ENCODE data around the gene ANKRD27. TPM values are rescaled to one million over a fixed set of nuclear protein-coding genes. Genes with fewer than 3 reads are reported as not detected.
A peak's percentile ranks its signal among the peaks of the same experiment; 100 is the strongest.

ANKRD27 gene
- total RNA-seq, 4 donors from 2014 or later, result 24.1 to 46.0 (median 28.6) TPM

DNA sequence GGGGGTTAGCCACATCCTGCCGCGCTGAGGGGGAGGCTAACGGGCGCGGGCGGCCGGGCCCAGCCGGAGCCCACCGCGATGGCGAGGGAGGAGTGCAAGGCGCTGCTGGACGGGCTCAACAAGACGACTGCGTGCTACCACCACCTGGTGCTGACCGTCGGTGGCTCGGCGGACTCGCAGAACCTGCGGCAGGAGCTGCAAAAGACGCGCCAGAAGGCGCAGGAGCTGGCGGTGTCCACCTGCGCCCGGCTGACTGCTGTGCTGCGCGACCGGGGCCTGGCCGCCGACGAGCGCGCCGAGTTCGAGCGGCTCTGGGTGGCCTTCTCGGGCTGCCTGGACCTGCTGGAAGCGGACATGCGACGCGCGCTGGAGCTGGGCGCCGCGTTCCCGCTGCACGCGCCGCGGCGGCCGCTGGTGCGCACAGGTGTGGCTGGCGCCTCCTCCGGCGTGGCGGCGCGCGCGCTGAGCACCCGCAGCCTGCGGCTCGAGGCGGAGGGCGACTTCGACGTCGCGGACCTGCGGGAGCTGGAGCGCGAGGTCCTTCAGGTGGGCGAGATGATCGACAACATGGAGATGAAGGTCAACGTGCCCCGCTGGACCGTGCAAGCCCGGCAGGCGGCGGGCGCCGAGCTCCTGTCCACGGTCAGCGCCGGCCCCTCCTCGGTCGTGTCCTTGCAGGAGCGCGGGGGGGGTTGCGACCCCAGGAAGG is 1.4 kb upstream of the ANKRD27 start:
- TF ChIP-seq POLR2A (IDR thresholded peaks at IDR 0.05), result no peak
- TF ChIP-seq, protein P1, sequence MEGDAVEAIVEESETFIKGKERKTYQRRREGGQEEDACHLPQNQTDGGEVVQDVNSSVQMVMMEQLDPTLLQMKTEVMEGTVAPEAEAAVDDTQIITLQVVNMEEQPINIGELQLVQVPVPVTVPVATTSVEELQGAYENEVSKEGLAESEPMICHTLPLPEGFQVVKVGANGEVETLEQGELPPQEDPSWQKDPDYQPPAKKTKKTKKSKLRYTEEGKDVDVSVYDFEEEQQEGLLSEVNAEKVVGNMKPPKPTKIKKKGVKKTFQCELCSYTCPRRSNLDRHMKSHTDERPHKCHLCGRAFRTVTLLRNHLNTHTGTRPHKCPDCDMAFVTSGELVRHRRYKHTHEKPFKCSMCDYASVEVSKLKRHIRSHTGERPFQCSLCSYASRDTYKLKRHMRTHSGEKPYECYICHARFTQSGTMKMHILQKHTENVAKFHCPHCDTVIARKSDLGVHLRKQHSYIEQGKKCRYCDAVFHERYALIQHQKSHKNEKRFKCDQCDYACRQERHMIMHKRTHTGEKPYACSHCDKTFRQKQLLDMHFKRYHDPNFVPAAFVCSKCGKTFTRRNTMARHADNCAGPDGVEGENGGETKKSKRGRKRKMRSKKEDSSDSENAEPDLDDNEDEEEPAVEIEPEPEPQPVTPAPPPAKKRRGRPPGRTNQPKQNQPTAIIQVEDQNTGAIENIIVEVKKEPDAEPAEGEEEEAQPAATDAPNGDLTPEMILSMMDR (IDR thresholded peaks at IDR 0.05), result no peak
- DNase-seq (ENCODE audit: low spot score in 2 of 2), result no peak
- 0 to 1% methylated on average over 29 of the region's 93 CpGs for WGBS, 2 donors
- H3K4me3 ChIP-seq (ENCODE audit: low read depth, poor library complexity, severe bottlenecking), result peak overlapping the region; percentile 49
- intact Hi-C loops (cut with DNase I; ENCODE audit: low total_unique reads), result no loop called here

DNA sequence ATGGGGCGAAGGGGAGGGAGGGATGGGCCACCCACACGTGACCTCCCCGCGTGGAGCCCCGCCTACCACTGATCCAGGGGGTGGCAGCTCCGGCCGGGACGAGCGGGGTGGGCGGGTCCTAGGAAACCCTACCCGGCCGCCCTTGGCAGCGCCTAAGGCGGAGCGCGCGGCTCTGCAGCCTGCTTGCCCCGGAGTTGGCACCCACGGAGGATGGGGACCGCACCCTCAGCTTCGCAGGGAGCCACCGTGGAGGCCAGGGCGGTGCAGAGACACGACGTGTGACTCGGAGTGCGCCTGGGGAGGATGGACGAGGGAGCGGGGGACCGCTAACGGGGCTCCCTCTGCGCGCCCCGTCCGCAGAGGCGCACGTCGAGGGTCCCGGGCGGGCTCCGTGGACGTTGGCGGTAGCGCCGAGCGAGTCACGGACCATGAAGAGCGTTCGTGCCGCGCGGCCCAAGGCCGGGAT is 773 bp upstream of the ANKRD27 start, which contains the start of gene RGS9BP:
Gene RGS9BP (plus strand): TSS at position 129 of the 466 bp plus-strand sequence. CDS start 416 bp downstream, outside the sequence.
- peak within 1 kb of the TSS; percentile 87 for H3K4me3 ChIP-seq (ENCODE audit: low read depth, poor library complexity, severe bottlenecking)
- WGBS, 2 donors, result 1% methylated on average over 21 to 40 of the region's 53 CpGs
- peak; percentile 75 to 97 for DNase-seq (ENCODE audit: low spot score in 2 of 2)
- intact Hi-C loops (cut with DNase I; ENCODE audit: low total_unique reads), result no loop called here
- TF ChIP-seq, protein P1 (IDR thresholded peaks at IDR 0.05), result no peak
- TF ChIP-seq POLR2A (IDR thresholded peaks at IDR 0.05), result no peak

DNA sequence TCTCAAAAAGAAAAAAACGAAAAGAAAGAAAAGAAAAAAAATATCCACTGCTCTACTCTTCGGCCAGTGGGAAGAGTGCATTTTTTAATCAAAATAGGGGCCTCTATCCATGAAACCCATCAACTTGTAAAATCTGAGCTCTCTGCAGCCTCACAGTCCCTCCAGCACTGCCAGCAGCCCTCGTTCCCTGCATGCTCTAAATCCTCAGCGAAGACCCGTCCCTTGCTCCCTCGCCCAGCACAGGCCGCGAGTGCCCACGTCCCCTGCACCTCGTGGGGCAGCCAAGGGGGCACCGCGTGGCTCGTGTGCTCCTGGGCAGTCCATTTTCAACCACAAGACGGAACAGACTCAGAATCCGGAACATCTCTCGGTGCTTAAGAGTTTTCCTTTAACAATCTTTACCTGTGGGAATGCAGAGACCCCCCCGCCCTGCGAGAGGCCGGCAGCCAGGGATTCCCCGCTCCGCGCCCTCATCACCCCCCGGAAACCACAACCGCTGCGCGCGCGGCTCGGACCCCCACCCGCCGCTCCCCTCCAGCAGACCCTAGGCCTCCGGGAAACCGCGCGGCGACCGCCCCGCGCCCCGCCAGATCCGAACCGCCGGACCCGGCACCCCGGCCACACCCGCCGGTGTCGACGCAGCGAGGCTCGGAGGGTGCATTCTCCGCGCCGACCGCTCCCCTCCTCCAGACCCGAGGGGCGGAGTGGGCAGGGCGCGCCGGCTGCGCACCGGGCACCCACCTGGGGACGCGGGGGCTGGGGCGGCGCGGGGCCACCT is 638 bp downstream of the ANKRD27 start:
- DNase-seq (ENCODE audit: low spot score in 2 of 2), result no peak
- peak overlapping the region; percentile 87 for H3K4me3 ChIP-seq (ENCODE audit: low read depth, poor library complexity, severe bottlenecking)
- intact Hi-C loops (cut with DNase I; ENCODE audit: low total_unique reads), result no loop called here
- WGBS, 2 donors, result 1 to 2% methylated on average over 7 to 41 of the region's 67 CpGs
- TF ChIP-seq POLR2A (IDR thresholded peaks at IDR 0.05), result no peak
- TF ChIP-seq, protein P1 (IDR thresholded peaks at IDR 0.05), result no peak

DNA sequence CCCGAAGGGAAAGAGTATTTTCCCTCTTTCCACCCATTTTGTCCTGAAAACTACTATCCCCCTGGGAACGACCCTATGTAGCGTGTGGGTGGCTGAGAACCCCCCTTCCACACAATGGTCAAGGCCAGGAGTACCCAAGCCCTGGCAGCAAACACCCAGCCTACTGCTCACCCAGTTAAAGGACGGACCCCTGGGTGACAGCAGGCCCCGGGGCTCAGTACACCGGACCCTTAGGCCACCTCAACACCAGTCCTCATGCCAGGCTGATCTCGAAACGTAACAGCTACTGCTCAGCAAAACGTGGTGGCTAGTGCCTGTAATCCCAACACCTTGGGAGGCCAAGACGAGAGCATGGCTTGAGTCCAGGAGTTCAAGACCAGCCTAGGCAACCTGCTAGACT is 1.4 kb downstream of the ANKRD27 start:
- H3K4me3 ChIP-seq (ENCODE audit: low read depth, poor library complexity, severe bottlenecking), result no peak overlapping the region
- DNase-seq (ENCODE audit: low spot score in 2 of 2), result no peak
- intact Hi-C loops (cut with DNase I; ENCODE audit: low total_unique reads), result no loop called here
- 84 to 85% methylated on average over 10 of the region's 10 CpGs for WGBS, 2 donors
- TF ChIP-seq POLR2A (IDR thresholded peaks at IDR 0.05), result no peak
- TF ChIP-seq, protein P1 (IDR thresholded peaks at IDR 0.05), result no peak

DNA sequence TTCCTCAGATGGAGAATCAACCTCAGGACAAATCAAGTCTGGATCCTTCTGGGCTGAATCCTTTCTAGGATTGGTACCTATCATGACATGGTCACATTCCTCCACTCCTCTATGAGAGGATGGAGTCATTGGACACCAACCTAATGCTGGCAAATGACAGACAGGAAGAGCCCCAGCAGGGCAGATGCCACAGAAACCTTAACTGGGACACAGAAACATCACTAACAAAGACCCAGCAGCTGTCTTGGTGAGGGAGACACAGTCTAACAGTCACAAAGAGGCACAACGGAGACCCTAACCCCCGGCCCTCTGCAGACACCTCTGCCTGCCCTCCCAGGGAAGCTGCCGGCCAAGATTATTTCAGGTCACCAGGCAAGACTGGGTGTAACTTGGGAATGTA is 2.1 kb downstream of the ANKRD27 start:
- intact Hi-C loops (cut with DNase I; ENCODE audit: low total_unique reads), result no loop called here
- no peak for DNase-seq (ENCODE audit: low spot score in 2 of 2)
- TF ChIP-seq, protein P1 (IDR thresholded peaks at IDR 0.05), result no peak
- TF ChIP-seq POLR2A (IDR thresholded peaks at IDR 0.05), result no peak
- 73 to 90% methylated on average over 3 of the region's 3 CpGs for WGBS, 2 donors
- no peak overlapping the region for H3K4me3 ChIP-seq (ENCODE audit: low read depth, poor library complexity, severe bottlenecking)

Measured in lower leg skin (tissue), 4 donors.